ENCODE results near the gene ATP1B2.

ATP1B2 gene

DNA sequence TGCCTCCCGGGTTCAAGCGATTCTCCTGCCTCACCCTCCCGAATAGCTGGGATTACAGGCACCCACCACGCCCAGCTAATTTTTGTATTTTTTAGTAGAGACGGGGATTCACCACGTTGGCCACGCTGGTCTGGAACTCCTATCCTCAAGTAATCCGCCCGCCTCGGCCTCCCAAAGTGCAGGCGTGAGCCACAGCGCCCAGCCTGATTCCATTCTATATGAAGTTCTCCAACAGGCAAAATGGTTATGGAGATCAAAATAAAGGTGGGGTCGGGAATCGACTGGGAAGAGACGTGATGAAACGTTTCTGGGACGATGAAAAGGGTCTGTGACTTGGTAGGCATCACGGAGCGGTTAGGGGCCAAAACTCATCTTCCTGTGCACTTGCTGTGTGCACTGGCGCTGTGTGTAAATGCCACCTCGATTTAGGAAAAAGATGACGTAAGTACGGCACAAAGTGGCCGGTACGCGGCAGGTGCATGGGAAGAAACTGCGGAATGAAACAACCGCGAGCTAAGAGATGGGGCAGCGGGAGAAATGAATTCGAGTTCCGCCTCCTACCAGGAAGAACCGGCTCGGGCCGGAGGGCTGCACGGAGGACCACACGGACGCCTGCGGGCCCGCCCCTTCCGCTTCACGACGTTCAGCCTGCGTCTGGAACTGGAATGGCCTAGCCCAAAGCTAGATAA, 35.0 kb downstream of the ATP1B2 start:
- POLR2A ChIA-PET, result interaction anchor here (0.6 to 3.0 kb wide), 12 partner anchors 11 to 356 kb away, joined by 3 to 21 read pairs (median 5); partner anchors contain the start of genes CD68, EFNB3, FXR2 and MPDU1

DNA sequence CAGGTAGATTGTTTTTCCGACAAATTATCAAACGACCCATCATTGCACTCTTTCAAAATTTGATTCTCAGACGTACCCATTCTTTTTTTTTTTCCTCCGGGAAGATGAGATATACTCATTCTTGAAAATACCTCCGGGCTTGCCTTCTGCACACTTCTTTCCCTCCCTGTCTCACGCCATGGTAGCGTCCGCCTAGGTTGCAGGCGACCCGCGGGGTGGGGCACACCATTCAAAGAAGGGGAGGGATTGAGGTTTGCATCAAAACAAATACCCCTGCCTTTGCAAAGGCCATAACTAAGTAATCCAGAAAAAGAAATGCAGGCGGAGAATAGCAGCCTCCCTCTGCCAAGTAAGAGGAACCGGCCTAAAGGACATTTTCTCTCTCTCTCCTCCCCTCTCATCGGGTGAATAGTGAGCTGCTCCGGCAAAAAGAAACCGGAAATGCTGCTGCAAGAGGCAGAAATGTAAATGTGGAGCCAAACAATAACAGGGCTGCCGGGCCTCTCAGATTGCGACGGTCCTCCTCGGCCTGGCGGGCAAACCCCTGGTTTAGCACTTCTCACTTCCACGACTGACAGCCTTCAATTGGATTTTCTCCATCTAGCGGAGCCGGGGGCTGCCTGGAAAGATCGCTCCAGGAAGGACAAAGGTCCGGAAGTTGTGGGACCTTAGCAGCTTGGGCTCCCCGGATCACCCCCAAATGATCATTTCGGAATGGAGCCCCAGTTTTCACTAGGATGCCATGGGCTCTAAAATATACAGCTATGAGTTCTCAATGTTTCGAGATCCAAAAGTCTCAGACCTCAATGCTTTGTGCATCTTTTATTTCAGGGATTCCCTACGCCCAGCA, 35.7 kb downstream of the ATP1B2 start:
- DNase-seq (ENCODE audit: low read depth, low spot score), result peak; percentile 28

More for the DNA sequence above, 35.0 kb downstream of the ATP1B2 start:
- CTCF ChIA-PET, result interaction anchor here (0.8 to 9.5 kb wide), 12 partner anchors 10 to 248 kb away, joined by 3 to 201 read pairs (median 24); partner anchors contain the start of genes MPDU1, SAT2, SHBG and SOX15
- peak overlapping the region; percentile 99 for H3K4me3 ChIP-seq (ENCODE audit: low read depth, low read length)
- TF ChIP-seq, protein P1, sequence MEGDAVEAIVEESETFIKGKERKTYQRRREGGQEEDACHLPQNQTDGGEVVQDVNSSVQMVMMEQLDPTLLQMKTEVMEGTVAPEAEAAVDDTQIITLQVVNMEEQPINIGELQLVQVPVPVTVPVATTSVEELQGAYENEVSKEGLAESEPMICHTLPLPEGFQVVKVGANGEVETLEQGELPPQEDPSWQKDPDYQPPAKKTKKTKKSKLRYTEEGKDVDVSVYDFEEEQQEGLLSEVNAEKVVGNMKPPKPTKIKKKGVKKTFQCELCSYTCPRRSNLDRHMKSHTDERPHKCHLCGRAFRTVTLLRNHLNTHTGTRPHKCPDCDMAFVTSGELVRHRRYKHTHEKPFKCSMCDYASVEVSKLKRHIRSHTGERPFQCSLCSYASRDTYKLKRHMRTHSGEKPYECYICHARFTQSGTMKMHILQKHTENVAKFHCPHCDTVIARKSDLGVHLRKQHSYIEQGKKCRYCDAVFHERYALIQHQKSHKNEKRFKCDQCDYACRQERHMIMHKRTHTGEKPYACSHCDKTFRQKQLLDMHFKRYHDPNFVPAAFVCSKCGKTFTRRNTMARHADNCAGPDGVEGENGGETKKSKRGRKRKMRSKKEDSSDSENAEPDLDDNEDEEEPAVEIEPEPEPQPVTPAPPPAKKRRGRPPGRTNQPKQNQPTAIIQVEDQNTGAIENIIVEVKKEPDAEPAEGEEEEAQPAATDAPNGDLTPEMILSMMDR (IDR thresholded peaks at IDR 0.05; ENCODE audit: insufficient read depth, low read length, missing control alignments), result no peak
- DNase-seq (ENCODE audit: low read depth, low spot score), result peak; percentile 45

DNA sequence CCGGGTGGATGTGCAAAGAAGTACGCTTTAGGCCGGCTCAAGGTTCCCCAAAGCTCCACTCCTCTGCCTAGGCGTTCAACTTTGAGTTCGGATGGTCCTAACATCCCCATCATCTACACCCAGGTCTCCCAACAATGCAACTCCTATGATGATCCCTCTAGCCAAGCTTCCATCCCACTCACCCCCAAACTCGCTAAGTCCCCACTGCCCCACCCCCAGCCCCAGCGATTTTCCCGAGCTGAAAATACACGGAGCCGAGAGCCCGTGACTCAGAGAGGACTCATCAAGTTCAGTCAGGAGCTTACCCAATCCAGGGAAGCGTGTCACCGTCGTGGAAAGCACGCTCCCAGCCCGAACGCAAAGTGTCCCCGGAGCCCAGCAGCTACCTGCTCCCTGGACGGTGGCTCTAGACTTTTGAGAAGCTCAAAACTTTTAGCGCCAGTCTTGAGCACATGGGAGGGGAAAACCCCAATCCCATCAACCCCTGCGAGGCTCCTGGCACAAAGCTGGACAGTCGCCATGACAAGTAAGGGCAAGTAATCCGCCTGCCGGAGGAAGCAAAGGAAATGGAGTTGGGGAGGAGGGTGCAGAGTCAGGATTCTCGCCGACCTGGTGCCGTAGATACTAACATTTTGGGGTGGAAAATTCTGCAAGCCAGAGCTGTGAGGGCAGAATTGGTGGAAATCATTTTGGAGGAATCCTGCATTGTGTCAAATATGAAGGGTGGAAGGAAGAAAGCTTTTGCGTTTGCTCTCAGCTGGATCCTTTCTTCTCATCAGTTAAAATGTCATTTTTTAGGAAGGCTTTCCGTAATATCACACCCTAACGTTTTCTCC, 36.6 kb downstream of the ATP1B2 start, which contains the start of gene TP53:
TSS of gene TP53 (minus strand) at position 419 of the 836 bp plus-strand sequence. CDS start 10,896 bp downstream, outside the sequence.
- H3K4me3 ChIP-seq (ENCODE audit: low read depth, low read length), result peak within 1 kb of the TSS; percentile 99
- CTCF ChIA-PET, result interaction anchor here (0.6 to 9.5 kb wide), 68 partner anchors 11 to 760 kb away, joined by 3 to 201 read pairs (median 5); partner anchors contain the start of genes ATP1B2, CD68, EFNB3 and FXR2
- peak; percentile 58 for DNase-seq (ENCODE audit: low read depth, low spot score)
- TF ChIP-seq, protein P1 (IDR thresholded peaks at IDR 0.05; ENCODE audit: insufficient read depth, low read length, missing control alignments), result no peak
- POLR2A ChIA-PET, result interaction anchor here (0.6 to 3.0 kb wide), 20 partner anchors 10 to 506 kb away, joined by 3 to 21 read pairs (median 4); partner anchors contain the start of genes CD68, EFNB3, FXR2 and MPDU1

More for the DNA sequence above, 35.7 kb downstream of the ATP1B2 start:
- H3K4me3 ChIP-seq (ENCODE audit: low read depth, low read length), result peak overlapping the region; percentile 99
- TF ChIP-seq, protein P1 (IDR thresholded peaks at IDR 0.05; ENCODE audit: insufficient read depth, low read length, missing control alignments), result no peak
- ChIA-PET CTCF (interaction anchor here (0.8 to 9.5 kb wide), 27 partner anchors 11 to 641 kb away, joined by 3 to 201 read pairs (median 13); partner anchors contain the start of genes CD68, FXR2, MPDU1 and SAT2), POLR2A (interaction anchor here (0.6 to 3.0 kb wide), 18 partner anchors 9 to 357 kb away, joined by 3 to 21 read pairs (median 4); partner anchors contain the start of genes CD68, EFNB3, FXR2 and MPDU1)

DNA sequence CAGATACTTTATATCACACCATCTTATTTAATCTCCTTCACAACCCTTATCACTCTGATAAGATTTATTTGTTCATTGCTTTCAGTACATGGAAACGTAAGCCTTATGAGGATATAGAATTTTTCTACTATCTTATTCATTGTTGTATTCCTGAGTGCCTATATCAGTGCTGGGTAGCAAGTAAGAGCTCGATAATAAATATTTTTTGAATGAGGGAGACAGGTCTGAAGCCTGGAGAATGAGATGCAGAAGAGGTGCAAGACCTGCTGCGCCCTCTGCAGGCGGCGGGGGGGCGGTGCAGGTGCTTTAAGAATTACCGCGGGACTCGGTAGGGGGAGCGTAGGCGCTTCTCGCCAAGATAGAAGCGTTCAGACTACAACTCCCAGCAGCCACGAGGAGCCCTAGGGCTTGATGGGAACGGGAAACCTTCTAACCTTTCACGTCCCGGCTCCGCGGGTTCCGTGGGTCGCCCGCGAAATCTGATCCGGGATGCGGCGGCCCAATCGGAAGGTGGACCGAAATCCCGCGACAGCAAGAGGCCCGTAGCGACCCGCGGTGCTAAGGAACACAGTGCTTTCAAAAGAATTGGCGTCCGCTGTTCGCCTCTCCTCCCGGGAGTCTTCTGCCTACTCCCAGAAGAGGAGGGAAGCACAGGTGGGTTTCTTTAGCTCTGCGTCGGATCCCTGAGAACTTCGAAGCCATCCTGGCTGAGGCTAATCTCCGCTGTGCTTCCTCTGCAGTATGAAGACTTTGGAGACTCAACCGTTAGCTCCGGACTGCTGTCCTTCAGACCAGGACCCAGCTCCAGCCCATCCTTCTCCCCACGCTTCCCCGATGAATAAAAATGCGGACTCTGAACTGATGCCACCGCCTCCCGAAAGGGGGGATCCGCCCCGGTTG, 37.4 kb downstream of the ATP1B2 start, which contains the start of gene WRAP53:
TSS of gene WRAP53 (plus strand) at position 570 of the 900 bp plus-strand sequence. CDS start at position 742, 172 bp downstream.
- TF ChIP-seq, protein P1 (IDR thresholded peaks at IDR 0.05; ENCODE audit: insufficient read depth, low read length, missing control alignments), result peak; percentile 94
- DNase-seq (ENCODE audit: low read depth, low spot score), result peak; percentile 94
- POLR2A ChIA-PET, result interaction anchor here (0.7 to 3.0 kb wide), 14 partner anchors 11 to 486 kb away, joined by 3 to 21 read pairs (median 4); partner anchors contain the start of genes CD68, EFNB3, FXR2 and MPDU1
- peak within 1 kb of the TSS; percentile 99 for H3K4me3 ChIP-seq (ENCODE audit: low read depth, low read length)
- CTCF ChIA-PET, result interaction anchor here (0.6 to 9.5 kb wide), 70 partner anchors 12 to 761 kb away, joined by 3 to 201 read pairs (median 5); partner anchors contain the start of genes ATP1B2, CD68, EFNB3 and FXR2
